GM21619 (cell line): Measurements from ENCODE around the gene IGFBPL1.
"Not testable (repeated sequence)": the region's sequence is repeated elsewhere in the genome, so short reads cannot be mapped to it uniquely, and the experiment has no call there.

Source experiments
- ATAC-seq: cut with Tn5 transposase; IDR thresholded peaks from one replicate; pipeline ENCODE4 v1.9.1; 2021; ENCODE audit not compliant: unreplicated experiment

The IGFBPL1 gene

DNA sequence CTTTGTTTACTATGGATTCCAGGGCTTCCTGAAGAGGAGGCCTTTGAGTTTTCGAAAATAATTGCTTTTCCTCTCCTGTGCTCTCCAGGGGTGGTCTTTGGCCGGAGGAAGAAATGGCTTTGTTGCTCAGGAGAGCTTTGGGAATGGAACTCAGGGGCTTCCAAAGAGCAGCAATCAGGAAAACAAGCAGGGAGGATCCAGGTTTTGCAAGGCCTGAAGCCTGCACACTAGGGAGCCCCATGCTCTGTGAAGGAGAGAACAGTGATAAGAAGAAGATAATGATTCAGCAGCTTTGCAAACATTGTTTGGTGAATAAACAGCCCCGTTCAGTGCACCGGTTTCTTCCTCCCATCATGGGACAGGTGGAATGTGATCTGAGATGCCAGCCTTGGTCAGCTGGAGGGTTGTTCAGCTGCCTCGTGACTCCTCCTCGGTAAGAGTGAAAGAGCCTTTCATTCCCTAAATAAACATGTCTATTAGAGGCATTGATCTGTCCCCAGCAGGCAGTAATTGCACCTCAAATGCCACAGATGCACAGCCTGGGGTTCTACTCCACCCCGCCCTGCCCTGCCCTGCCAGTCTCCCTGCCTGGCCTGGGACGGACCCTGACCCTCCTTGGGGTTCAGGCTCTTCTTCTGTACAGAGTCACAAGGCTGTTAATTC, 43.3 kb downstream of the IGFBPL1 start:
- ATAC-seq, result no peak

DNA sequence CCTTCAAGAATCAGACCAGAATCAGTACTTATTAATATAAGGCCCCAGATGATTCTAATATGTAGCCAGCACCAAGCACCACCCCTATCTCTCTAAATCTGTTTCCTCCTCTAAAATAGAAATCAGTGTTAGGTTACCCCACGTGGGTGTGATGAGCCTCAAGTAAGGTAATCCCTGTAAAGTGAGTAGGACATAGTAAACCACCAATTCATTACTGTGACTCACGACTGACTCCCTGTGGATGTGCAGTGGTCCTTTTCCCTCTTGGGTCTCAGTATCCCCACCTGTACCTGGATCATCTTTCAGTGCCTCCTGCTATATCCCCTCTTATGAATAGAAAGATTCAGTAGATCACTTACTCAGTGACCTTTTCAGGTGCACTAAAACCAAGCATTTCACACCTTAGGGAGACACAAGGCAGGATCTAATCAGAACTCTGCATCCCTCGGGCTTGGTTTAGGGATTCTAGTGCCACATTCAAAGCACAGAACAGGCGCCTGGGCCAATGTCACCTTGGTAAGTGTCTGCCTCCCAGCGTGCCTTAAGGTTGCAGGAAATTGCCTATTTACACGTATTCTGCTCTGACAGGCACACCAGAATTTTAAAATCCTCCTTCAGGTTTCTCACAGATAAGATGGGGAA, 43.9 kb downstream of the IGFBPL1 start:
- ATAC-seq, result no peak

DNA sequence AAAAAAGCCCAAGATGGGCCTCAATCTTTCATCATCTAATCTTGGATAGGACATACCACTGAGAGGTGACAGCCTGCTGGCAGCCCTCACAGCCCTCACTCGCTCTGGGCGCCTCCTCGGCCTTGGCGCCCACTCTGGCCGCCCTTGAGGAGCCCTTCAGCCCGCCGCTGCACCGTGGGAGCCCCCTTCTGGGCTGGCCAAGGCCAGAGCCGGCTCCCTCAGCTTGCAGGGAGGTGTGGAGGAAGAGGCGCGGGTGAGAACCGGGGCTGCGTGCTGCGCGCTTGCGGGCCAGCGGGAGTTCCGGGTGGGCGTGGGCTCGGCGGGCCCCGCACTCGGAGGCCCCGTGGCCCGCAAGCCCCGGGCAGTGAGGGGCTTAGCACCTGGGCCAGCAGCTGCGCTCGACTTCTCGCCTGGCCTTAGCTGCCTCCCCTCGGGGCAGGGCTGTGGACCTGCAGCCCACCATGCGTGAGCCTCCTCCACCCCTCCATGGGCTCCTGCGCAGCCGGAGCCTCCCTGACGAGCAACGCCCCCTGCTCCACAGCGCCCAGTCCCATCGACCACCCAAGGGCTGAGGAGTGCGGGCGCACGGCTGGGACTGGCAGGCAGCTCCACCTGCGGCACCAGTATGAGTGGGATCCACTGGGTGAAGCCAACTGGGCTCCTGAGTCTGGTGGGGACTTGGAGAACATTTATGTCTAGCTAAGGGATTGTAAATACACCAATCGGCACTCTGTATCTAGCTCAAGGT, 46.7 kb downstream of the IGFBPL1 start:
- not testable (repeated sequence) for ATAC-seq

DNA sequence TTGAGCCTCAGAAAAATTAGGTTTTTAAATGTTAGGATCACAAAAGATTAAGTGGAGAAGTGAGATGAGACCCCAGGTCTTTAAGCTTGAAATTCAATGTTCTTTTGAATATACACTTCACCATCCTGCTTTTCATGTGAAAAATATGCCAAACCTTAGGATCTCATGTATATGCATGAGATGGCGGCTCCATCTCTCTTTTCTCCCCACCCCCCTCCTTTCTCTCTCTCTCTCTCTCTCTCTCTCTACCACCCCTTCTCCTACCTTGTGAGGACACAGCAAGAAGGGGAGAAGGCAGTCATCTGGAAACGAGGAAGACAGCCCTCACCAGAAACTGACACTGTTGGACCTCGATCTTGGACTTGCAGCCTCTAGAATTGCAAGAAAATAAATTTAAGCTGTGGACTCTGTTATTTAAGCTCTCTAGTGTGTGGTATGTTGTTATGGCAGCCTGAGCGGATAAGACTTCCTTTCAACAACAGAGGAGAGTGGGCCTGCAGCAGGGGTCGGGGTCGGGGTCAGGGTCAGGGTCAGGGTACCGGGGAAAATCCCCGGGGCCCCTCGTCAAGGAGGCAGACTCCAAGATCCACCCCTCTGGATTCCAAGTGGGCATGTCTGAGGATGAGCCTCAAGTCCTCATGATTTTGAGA, 48.1 kb downstream of the IGFBPL1 start:
- no peak for ATAC-seq

DNA sequence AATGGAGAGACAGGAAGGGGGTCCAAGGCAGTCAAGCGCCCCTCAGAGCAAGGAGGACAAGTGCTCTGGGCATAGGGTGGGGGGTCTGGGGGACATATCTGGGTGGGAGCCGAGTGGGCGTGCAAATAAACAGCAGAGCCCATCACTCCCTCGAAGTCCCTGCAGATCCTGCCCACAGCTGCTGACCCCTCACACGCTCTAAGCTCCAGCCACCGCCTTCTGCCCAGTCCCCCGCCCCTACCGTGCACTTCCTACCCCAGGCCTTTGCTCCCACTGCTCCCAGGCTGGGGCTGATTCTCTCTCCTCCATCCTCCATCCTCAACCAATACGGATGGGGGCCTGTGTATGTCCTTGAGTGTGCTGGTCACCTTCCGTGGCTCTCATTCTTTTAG, 48.7 kb downstream of the IGFBPL1 start:
- ATAC-seq, result no peak

DNA sequence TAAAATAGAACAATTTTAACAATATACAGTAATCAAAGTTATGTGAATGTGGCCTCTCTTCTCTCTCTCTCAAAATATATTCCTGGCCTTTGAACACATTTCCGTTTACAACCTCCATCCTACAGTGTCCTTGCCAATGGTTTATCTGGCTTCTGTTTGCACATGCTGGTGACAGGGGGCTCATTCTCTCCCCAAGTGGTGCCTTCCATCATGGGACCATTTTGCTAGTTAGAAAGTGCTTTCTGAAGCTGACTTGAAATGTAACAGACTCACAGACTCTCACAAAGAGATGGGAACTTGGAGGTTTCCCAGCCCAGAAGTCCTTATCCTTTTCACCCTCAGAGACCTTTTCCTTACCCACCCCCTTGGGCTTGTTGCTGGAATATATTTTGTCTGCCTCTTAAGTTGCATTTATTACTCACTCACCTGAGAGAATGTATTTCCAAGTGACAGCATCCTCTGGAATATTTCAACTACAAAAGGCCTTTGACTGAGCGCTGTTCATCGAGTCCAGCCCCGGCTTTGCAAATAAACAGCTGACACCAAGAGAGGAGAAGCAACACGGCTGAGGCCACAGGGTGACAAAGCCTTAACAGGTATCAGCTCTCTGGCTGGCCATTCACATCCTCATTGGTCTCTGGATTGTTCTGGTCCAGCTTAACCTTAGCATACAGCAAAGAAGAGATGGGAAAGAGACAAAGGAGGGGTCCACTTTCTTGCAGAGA, 49.2 kb downstream of the IGFBPL1 start:
- ATAC-seq, result no peak

DNA sequence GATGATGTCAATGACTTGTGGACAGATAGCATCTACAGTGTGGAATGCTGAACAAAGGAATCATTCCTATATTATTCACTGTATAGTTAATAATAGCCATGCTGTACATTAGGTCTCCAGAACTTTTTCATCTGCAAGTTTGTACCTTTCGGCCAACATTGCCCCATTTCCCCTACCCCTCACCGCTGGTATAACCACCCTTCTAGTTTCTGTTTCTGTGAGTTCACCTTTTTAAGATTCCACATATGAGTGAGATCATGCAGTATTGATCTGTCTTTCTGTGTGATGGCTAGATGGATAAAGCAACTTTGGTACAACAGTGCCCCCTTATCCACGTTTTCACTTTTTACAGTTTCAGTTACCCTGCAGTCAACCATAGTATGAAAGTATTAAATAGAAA, 50.6 kb downstream of the IGFBPL1 start:
- no peak for ATAC-seq

DNA sequence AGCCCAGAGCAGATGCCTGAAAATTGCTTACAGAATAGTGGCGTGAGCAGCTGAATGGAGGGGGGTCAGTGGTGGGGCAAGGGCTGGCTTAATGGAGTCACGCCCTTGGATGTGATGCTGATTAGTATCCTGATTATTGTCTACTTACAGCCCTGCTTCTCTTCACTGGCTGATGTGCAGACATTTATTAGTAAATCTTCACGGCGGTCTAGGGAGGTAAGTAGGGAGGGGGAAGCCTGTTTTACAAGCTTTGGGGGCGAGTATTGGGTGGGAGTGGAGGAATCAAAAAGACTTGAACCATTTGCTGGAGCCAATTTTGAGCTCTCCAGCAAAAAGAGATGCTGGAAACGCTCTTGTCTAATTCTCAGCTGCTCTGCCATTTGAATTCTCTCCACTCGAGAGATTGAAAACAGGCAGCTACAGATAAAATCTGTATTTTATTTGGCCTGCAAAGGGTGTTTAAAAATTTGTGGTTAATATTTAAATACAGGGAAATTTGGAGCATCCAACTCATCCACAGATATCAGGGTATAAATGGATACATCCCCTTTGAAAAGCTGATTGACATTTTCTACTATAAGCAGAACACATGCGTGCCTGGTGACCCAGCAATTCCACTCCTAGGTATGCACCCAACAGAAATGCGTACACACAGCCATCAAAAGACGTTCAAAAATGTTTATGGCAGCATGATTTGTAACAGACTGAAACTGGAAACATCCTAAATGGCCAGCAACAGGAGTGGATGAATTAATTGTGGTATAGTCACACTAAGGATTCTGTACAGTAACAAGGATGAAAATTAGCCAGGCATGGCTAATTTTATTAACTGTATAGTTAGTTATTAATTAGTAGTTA, 51.3 kb downstream of the IGFBPL1 start:
- no peak for ATAC-seq

DNA sequence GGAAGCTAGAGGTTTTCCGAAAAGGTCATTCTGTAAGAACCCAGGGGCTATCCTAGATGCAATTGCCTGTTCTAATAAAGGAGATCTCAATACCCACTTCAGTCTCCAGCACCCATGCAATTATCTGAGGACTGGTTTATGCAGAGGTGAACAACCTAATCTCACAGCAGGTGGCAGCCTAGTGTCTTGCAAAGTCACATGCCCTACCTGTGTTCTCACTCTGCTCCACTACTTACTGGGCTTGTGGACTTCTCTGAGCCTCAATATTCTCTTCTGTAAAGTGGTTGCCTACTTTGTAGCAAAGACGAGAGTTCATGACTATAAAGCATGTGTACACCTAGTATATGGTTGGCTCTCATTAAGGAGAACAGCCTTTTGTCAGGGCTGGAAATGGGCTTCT, 52.8 kb downstream of the IGFBPL1 start:
- ATAC-seq, result peak; percentile 70

DNA sequence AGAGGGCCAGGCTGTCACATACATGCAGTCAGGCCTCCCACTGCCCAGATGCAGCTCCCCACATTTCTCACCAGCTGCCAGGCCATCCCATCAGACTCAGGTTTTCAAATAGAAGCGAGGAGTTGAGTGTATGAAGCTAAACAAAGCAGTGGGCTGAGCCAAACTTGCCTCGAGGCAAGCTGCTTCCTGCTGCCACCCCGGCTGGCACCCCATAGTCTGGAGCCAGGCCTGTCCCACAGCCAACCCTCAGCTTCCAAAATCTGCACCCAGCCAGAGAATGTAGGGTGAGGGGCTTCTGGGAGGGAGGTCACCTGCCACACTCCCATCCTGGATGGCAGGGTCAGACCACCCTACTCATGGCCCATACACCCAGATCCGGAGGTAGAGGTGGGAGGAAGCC, 54.1 kb downstream of the IGFBPL1 start:
- ATAC-seq, result no peak

DNA sequence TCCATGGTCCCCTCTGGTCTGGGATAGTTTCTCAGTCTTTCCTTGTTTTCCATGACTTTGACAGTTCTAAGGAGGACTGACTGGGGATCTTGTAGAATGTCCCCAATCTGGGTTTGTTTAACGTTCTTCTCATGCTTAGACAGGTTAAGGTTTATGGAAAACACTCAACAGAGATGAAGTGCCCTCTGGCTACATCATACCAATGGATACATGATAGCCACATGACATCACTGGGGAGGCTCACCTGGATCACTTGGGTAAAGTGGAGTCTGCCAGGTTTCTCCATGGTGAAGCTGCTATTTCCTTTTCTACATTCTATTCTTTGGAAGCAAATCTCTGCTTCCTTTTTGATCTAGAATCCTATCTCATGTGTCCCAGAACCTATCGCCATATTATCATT, 55.5 kb downstream of the IGFBPL1 start:
- no peak for ATAC-seq

DNA sequence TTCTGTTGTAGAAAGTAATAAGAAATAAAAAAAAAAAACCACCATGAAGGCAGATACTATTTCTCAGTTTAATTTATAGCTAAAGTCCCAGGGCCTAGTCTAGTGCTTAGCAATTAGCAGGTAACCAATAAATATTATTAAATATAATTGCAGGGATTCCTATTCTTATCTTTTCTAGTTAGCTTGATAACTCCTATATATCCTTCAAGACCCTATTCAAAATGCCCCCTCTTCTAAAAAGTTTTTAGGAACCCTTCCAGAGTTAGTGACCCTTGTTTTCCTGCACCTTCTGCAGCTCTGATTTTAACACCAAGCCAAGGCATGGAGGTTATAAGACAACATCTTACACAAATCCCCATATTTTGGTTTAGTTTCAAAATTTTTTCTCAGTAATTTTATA, 56.4 kb downstream of the IGFBPL1 start:
- ATAC-seq, result no peak

DNA sequence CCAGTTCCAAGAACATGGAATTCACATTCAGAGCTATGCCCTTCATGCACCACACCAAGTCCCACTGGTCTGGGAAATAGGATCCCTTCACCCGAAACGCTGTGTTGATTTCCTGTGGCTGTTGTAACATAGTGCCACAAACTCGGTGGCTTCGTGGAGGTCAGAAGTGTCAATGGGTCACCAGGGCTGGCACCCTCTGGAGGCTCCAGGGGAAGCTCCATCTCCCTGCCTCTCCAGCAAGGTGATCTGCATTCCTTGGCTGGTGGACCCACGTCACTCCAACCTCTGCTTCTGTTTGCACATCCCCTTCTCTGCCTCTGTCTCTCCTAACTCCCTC, 60.7 kb downstream of the IGFBPL1 start:
- ATAC-seq, result no peak

DNA sequence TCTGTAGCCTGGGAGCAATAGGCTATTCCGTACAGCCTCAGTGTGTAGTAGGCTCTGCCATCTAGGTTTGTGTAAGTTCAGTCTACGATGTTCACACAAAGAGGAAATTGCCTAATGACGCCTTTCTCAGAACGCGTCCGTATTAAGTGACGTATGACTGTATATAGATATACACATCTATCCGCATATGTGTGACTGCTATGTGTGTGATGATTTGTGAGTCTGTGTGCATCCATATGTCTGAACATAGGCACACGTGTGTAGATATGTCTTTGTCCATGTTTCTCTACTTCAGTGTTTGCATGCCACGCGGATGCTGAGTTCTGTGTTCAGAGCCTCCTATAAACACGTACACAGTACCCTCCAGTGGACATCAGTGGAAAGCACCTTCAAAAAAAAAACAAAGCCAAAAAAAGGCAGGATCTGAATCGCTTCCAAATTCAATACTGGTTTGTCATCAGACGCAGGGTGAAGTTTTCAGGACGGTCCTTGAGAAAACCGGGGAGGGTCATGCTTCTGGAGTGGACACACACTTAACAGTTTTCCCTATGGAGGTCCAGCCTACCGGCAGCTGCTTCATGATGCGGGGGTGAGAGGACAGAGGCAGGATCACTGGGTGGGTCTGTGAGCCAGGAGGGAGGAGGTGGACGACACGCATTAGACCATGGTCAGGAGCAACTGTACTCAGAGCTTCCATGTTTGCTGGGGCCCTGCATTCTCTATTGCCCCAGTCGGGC, 61.2 kb downstream of the IGFBPL1 start:
- no peak for ATAC-seq

DNA sequence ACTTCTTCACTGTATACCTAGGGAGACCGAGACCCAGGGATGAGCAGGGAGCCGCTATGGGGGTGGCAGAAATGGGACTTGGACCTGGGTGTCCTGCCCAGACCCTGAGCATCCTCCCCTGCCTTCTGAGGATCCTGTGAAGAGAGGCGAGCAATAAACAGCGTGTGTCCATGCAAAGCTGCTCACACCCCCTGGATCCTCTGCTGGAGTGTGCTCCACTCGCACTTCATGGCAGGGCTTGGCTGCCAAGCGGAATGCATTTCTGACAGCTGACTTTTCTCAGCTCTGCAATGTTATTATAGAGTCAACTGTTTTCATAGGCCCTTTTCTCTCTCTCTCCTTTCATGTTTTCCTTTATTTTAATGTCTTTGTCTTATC, 62.8 kb downstream of the IGFBPL1 start:
- ATAC-seq, result no peak

DNA sequence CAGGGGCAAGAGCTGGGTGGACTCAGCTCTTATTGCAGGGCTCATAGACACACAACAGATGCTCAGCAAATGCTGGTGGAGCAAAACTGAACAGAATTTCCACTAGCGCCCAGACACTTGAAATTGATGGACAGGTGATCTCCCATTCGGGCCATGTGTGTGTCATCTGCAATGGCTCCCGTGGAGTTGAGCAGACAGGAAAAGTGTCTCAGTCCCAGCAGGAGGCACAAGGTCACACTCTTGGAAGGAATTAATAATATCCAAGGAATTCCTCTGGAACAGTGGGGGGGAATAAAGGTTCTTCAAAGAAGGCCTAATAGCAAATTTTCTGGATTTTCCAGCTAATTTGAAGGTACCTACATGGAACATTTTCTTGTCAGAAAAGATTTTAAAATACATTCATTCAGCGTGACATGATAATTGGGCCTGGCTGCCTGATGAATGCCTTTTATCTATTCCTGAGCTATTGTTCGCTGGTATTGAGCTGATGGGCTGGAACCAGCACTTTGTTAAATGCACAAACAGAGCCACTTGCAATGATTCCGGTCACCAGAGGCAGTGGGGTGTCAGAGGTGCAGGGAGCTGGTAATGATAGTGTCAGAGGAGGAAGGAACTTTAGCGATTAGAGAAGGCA, 63.3 kb downstream of the IGFBPL1 start:
- ATAC-seq, result no peak

DNA sequence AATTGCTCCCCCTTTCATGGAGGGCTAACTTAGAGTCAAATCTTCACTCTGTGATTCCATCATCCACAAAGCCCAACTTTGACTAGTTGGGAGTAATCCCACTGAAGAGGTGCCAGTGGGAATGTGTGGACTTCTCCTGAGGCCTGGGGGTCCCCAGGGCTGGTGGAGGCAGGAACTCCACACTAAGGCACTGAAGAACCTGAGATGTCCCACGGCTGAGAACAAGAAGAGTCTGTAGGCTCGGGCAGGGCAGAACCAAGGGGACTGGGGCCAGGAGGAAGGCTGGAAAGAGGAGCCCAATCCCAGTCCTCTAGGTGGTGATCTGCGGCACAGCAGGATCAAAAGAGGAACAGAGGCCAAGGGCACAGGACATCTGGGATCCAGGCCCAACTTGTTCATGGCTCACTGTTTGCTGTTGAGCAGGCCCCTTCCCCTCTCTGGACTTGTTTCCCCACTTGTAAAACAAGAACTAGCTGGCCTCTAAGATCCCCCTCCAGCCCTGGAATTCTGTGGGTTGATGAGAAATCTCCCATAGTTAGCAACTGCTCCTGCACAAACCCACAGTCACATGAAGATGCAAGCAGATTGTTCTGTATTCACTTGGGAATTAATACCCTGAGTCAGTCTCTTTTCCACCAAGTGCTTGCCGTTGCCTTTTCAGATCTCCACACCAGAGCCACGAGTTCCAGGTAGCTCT, 64.4 kb downstream of the IGFBPL1 start:
- no peak for ATAC-seq

DNA sequence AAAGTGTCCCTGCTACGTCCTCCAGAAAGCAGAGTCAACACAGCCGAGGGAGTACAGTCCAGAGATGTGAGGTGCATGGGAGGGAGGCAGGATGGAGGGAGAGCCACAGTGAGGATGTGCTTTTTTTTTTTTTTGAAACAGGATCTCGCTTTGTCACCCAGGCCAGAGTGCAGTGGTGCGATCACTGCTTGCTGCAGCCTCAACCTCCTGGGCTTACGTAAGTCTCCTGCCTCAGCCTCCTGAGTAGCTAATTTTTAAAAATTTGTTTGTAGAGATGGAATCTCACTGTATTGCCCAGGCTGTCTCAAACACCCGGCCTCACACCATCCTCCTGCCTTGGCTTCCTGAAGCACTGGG, 65.0 kb downstream of the IGFBPL1 start:
- no peak for ATAC-seq
